C4-2B (cell line): ENCODE measurements around the gene PCDHAC2.

ENCODE experiments used
- H3K27ac ChIP-seq: fragments of 450-650 bp; 2 replicates; pipeline ENCODE4 v1.5.1; 2017
- CTCF ChIP-seq: fragments of 450-650 bp; conservative IDR thresholded peaks from 2 replicates; pipeline ENCODE4 v1.5.1; 2017; ENCODE audit warnings: mild to moderate bottlenecking
- ZFX ChIP-seq: fragments of 450-650 bp; IDR thresholded peaks from 2 replicates; pipeline ENCODE4 v1.6.1; 2017

Gene PCDHAC2

GRCh38 chr5:140967226-140967893 lies 1.1 kb downstream of the PCDHAC2 start:
- TF ChIP-seq CTCF, result no peak
- no peak for TF ChIP-seq ZFX
- H3K27ac ChIP-seq, result no peak overlapping the region

- H3K27ac ChIP-seq, result no peak overlapping the region
- no peak for TF ChIP-seq CTCF
- TF ChIP-seq ZFX, result no peak
These were observed 3.6 kb downstream of the PCDHAC2 start for GRCh38 chr5:140969880-140970279.

GRCh38 chr5:140973550-140973949 lies 7.3 kb downstream of the PCDHAC2 start:
- TF ChIP-seq CTCF, result no peak
- TF ChIP-seq ZFX, result no peak

GRCh38 chr5:140977003-140977402 lies 10.7 kb downstream of the PCDHAC2 start:
- no peak for TF ChIP-seq ZFX
- TF ChIP-seq CTCF, result no peak
- no peak overlapping the region for H3K27ac ChIP-seq

More at GRCh38 chr5:140973550-140973949, 7.3 kb downstream of the PCDHAC2 start:
- no peak overlapping the region for H3K27ac ChIP-seq

- no peak overlapping the region for H3K27ac ChIP-seq
- no peak for TF ChIP-seq CTCF
- no peak for TF ChIP-seq ZFX
These were observed 12.0 kb downstream of the PCDHAC2 start for GRCh38 chr5:140978260-140978659.

GRCh38 chr5:140978983-140979382 lies 12.7 kb downstream of the PCDHAC2 start:
- no peak overlapping the region for H3K27ac ChIP-seq
- TF ChIP-seq ZFX (no peak), CTCF (no peak)

- TF ChIP-seq ZFX (no peak), CTCF (no peak)
- no peak overlapping the region for H3K27ac ChIP-seq
These were observed 15.9 kb downstream of the PCDHAC2 start for GRCh38 chr5:140982083-140982716.
